Astrocyte (in vitro differentiated cells and primary cell): Measurements from ENCODE around the gene SPON1.

Experiments used
- CTCF ChIP-seq: IDR thresholded peaks from 2 replicates; pipeline ENCODE4 v1.5.1; 2011; ENCODE audit warnings: low read depth, mild to moderate bottlenecking, inconsistent platforms, low read length, moderate library complexity; ENCODE audit not compliant: insufficient read depth
- EZH2 ChIP-seq: IDR thresholded peaks from 2 replicates; pipeline ENCODE4 v1.6.1; 2012; ENCODE audit warnings: mild to moderate bottlenecking, low read length, inconsistent platforms; ENCODE audit not compliant: insufficient read depth

- TF ChIP-seq CTCF (no peak), EZH2 (no peak)
Observed at GRCh38 chr11:13972944-13973343, 10.4 kb downstream of the SPON1 start.
